ENCODE data around the gene AAMDC. TPM values are rescaled to one million over a fixed set of nuclear protein-coding genes. Genes with fewer than 3 reads are reported as not detected.

Gene AAMDC
- 11.7 and 12.9 TPM in 2 replicates for total RNA-seq (2022)
- percentile 40 among the genes with signal in this experiment for Bru-seq, nascent RNA
- percentile 42 among the genes with signal in this experiment for BruChase-seq, experiment 1, labeled RNA remaining after a 6-hour chase
- BruChase-seq, experiment 2, labeled RNA remaining after a 2-hour chase: percentile 45 among the genes with signal in this experiment
- long read RNA-seq, transcript AAMDC-202 (4 exons, 531 nt): major isoform, 13 of 30 reads
- long read RNA-seq, partial matches to known transcripts: 0 of 30 reads
- long read RNA-seq, other reads (novel, unspliced or antisense): 14 of 30 reads

DNA sequence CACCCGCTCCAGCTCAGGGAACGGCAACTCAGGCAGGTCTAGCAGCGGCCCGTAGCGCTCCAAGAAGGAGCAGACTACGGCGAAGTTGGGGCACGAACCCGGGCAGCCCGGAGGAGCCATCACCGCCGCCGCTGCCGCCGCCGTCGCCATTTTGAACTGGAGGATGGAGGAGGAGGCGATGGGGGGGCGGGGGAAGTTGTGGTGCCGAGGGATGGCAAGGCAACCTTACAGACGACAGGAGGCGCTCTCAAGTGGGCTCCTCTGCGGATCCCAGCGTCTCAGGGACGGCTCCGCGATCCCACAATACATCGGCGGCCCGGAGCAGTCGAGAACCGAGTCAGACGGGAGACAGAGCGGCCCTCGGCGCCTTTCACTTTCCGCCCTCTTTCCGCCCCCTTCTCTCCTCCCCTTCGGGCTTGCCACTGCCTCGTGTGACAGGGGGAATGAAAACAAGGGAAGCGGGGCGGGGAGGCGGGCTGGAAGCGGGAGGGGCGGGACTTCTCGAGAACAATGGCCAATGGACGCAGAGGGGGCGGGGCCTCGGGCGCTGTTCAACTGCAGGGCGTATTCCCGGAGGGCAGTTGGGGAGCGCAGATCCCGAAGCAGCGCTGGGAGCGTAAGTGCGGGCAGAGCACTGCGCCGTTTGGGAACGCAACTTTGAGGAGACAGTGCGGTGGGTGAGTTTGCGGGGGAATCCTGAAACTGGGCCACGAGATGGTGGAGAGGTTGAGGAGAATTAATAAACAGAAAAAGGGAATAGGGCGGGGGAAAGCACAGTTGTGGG, at the start of gene AAMDC, which contains the start of gene RSF1:
TSS of gene AAMDC (plus strand) at position 580 of the 784 bp plus-strand sequence. CDS start 21,353 bp downstream, outside the sequence.
TSS of gene RSF1 (minus strand) at position 158 of the 784 bp plus-strand sequence. CDS start at position 150, 8 bp downstream.
- TF ChIP-seq, protein P1, sequence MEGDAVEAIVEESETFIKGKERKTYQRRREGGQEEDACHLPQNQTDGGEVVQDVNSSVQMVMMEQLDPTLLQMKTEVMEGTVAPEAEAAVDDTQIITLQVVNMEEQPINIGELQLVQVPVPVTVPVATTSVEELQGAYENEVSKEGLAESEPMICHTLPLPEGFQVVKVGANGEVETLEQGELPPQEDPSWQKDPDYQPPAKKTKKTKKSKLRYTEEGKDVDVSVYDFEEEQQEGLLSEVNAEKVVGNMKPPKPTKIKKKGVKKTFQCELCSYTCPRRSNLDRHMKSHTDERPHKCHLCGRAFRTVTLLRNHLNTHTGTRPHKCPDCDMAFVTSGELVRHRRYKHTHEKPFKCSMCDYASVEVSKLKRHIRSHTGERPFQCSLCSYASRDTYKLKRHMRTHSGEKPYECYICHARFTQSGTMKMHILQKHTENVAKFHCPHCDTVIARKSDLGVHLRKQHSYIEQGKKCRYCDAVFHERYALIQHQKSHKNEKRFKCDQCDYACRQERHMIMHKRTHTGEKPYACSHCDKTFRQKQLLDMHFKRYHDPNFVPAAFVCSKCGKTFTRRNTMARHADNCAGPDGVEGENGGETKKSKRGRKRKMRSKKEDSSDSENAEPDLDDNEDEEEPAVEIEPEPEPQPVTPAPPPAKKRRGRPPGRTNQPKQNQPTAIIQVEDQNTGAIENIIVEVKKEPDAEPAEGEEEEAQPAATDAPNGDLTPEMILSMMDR (IDR thresholded peaks at IDR 0.05; ENCODE audit: unreplicated experiment): peak; percentile 34
- Mint-ChIP-seq H3K9me3 (ENCODE audit: low read depth, unreplicated experiment) (no peaks in the 10 kb centered on the region), H3K36me3 (ENCODE audit: insufficient read depth, unreplicated experiment) (peaks cover 29% of the 10 kb centered on the region), H3K4me1 (ENCODE audit: low read depth, unreplicated experiment) (peaks cover 18% of the 10 kb centered on the region), H3K27ac (ENCODE audit: unreplicated experiment) (peak within 1 kb of the TSS; percentile 85), H3K4me3 (ENCODE audit: low read depth, unreplicated experiment) (peak within 1 kb of the TSS; percentile 90), H3K27me3 (ENCODE audit: unreplicated experiment) (no peaks in the 10 kb centered on the region)
- CTCF ChIA-PET: interaction anchor here (0.6 kb wide), 1 partner anchor 174 kb away, joined by 7 read pairs; the partner anchor contains the start of gene INTS4
- no TSS peak for BruUV-seq (replicated peaks)
- intact Hi-C loops (cut with micrococcal nuclease; ENCODE audit: unreplicated experiment): no loop called here
- DNase-seq: peak; percentile 98

DNA sequence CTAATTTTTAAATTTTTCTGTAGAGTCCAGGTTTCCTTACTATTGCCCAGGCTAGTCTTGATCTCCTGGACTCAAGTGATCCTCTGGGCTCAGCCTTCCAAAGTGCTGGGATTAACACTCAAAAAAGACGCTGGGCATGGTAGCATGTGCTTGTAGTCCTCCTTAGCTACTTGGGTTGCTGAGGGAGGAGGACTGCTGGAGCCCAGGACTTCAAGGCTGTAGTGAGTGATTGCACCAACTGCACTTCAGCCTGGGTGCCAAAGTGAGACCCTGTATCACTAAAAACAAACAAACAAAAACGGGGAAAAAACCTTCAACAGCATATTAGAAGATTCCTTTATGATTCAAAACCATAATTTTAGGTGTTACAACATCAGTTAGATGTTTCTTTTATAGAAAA, 45.0 kb upstream of the AAMDC start:
- DNase-seq: no peak
- no TSS peak for BruUV-seq (replicated peaks)
- H3K36me3 Mint-ChIP-seq (ENCODE audit: insufficient read depth, unreplicated experiment): no peaks in the 10 kb centered on the region
- CTCF ChIA-PET: interaction anchor here (1.3 kb wide), 1 partner anchor 219 kb away, joined by 7 read pairs; the partner anchor contains the start of gene INTS4
- no peaks in the 10 kb centered on the region for H3K27me3 Mint-ChIP-seq (ENCODE audit: unreplicated experiment)
- H3K27ac Mint-ChIP-seq (ENCODE audit: unreplicated experiment): no peak overlapping the region
- TF ChIP-seq, protein P1 (IDR thresholded peaks at IDR 0.05; ENCODE audit: unreplicated experiment): no peak
- H3K9me3 Mint-ChIP-seq (ENCODE audit: low read depth, unreplicated experiment): no peaks in the 10 kb centered on the region
- peaks cover 6% of the 10 kb centered on the region for H3K4me1 Mint-ChIP-seq (ENCODE audit: low read depth, unreplicated experiment)
- no peak overlapping the region for H3K4me3 Mint-ChIP-seq (ENCODE audit: low read depth, unreplicated experiment)
- intact Hi-C loops (cut with micrococcal nuclease; ENCODE audit: unreplicated experiment): loop anchor here (1.0 to 5.0 kb wide), 2 partner anchors 224 to 271 kb away; no protein-coding TSS in a partner anchor

DNA sequence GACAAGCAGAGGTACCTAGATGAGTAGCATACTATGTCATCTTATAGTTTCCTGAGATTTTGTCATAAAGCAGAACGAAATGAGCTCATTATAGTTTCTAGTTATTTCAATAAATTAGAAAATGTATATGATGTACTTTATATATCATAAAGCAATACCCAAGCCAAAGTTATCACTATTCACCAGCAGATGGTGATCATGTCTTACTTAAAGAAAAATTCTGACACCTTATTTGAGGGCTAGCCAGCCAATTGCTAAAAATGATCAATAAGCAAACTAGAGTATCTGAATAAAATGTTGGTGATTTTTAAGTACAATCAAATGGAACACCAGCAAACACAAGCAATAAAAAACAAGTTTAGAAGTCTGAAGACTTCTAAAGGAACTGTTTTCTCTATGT, 44.5 kb upstream of the AAMDC start:
- H3K27me3 Mint-ChIP-seq (ENCODE audit: unreplicated experiment): no peaks in the 10 kb centered on the region

DNA sequence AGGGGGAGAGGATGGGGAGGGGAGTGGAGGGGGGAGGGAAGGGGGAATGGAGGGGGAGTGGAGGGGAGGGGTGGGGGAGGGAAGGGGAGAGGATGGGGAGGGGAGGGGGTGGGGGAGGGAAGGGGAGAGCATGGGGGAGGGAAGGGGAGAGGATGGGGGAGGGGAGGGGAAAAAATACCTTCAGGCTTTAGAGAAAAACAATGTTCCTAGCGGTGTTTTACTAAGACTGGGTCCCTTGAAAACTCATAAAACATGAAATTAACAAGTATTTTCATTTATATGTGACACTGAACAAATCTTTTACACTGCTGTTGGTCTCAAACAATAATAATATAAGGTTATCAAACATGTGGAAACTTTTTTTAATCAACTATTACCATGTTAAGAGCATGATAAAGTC, 42.8 kb upstream of the AAMDC start:
- Mint-ChIP-seq H3K27ac (ENCODE audit: unreplicated experiment) (no peak overlapping the region), H3K36me3 (ENCODE audit: insufficient read depth, unreplicated experiment) (peaks cover 6% of the 10 kb centered on the region), H3K27me3 (ENCODE audit: unreplicated experiment) (no peaks in the 10 kb centered on the region), H3K4me1 (ENCODE audit: low read depth, unreplicated experiment) (no peaks in the 10 kb centered on the region), H3K9me3 (ENCODE audit: low read depth, unreplicated experiment) (no peaks in the 10 kb centered on the region), H3K4me3 (ENCODE audit: low read depth, unreplicated experiment) (no peak overlapping the region)
- intact Hi-C loops (cut with micrococcal nuclease; ENCODE audit: unreplicated experiment): loop anchor here (5.0 kb wide), 1 partner anchor 269 kb away; no protein-coding TSS in a partner anchor
- DNase-seq: no peak
- TF ChIP-seq, protein P1 (IDR thresholded peaks at IDR 0.05; ENCODE audit: unreplicated experiment): no peak
- CTCF ChIA-PET: no interaction called here
- no TSS peak for BruUV-seq (replicated peaks)

More for the DNA sequence above, 44.5 kb upstream of the AAMDC start:
- Mint-ChIP-seq H3K4me1 (ENCODE audit: low read depth, unreplicated experiment) (peaks cover 1% of the 10 kb centered on the region), H3K9me3 (ENCODE audit: low read depth, unreplicated experiment) (no peaks in the 10 kb centered on the region), H3K36me3 (ENCODE audit: insufficient read depth, unreplicated experiment) (no peaks in the 10 kb centered on the region), H3K4me3 (ENCODE audit: low read depth, unreplicated experiment) (no peak overlapping the region), H3K27ac (ENCODE audit: unreplicated experiment) (no peak overlapping the region)
- TF ChIP-seq, protein P1 (IDR thresholded peaks at IDR 0.05; ENCODE audit: unreplicated experiment): no peak
- intact Hi-C loops (cut with micrococcal nuclease; ENCODE audit: unreplicated experiment): loop anchor here (1.0 to 5.0 kb wide), 2 partner anchors 224 to 271 kb away; no protein-coding TSS in a partner anchor
- BruUV-seq (replicated peaks): no TSS peak
- CTCF ChIA-PET: interaction anchor here (1.3 kb wide), 1 partner anchor 218 kb away, joined by 7 read pairs; the partner anchor contains the start of gene INTS4
- no peak for DNase-seq
